Epidermal melanocyte (primary cell): ENCODE data around the gene CHURC1.
"Not testable (repeated sequence)": the region's sequence is repeated elsewhere in the genome, so short reads cannot be mapped to it uniquely, and the experiment has no call there.

ENCODE experiments used
- DNase-seq: peaks from one replicate; pipeline ENCODE4 v3.0.0; 2011; ENCODE audit warnings: low spot score; ENCODE audit not compliant: insufficient read length

Gene CHURC1

DNA sequence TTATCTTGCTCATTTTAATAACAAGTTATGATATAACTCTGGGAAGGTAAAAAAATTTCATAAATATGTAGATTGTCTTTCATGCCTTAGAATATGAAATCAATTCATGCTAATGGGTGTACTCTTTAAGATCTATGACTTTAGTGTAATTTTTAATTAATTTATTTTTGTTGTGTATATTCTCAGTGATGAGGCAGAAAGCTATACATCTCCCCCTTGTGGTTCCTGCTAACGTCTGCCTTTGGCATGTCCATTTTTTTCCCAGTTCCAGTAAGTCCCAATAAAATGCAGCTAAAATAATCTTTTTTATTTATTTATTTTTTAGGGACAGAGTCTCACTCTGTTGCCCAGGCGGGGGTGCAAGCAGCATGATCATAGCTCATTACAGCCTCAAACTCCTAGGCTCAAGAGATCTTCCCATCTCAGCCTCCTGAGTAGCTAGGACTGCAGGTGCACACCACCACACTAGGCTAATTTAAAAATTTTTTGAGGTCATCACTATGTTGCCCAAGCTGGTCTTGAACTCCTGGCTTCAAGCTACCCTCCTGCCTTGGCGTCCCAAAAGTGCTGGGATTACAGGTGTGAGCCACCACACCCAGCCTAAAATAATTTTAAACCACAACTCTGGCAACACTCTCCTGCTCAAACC lies 3.3 kb upstream of the CHURC1 start:
- no peak for DNase-seq

DNA sequence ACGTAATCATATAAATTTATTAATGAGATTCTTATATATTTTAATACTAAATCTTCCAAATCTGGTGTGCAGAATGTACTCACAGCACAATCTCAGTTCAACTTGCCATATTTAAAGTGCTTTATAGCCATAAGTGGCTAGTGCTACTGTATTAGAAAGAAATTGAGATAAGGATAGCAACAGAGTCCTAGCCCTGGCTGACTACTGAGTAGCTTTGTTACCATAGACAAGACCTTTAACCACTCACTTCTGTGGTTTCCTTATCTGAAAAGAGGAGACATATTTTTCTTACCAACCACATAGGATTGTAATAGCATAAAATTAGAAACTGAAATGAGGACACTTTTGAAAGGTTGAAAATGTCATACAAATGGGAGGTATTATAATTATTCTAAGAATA lies 2.0 kb upstream of the CHURC1 start:
- no peak for DNase-seq

DNA sequence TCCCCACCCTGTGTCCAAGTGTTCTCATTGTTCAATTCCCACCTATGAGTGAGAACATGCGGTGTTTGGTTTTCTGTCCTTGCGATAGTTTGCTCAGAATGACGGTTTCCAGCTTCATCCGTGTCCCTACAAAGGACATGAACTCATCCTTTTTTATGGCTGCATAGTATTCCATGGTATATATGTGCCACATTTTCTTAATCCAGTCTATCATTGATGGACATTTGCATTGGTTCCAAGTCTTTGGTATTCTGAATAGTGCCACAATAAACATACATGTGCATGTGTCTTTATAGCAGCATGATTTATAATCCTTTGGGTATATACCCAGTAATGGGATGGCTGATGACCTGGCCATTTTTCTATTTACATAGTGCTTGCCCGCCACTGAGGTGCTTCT lies 778 bp upstream of the CHURC1 start:
- DNase-seq: not testable (repeated sequence)

DNA sequence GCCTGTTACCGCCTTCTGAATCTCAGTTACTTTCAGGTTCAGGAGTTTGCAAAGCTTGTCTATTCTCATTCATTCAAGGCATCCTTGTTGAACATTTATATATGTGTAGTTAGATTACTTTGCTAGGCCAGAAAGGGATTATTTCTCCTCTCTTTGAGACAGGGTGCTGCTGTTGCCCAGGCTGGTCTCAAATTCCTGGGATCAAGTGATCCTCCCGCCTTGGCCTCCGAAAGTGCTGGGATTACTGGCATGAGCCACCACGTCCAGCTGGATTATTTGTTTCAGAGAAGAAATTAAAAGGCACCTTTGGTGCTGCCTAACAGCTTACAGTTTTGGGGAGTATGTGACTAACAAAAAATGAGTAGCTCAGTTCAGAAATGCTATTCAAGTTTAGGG lies 772 bp downstream of the CHURC1 start:
- DNase-seq: no peak

DNA sequence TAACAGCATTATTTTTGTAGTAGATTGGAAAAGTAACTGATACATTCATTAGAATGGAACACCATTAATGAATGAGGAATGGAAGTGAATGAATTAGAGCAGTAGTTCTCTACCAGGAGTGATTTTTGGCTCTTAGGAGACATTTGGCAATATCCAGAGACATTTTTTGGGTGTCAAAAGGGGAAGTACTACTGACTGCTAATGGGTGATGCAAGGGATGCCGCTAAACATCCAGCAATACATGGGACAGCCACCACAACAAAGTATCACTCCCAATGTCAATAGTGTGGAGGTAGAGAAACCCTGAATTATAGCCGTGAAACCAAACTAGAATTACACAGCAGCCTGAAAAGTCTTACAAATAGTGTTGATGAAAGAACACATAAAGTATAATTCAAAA lies 1.5 kb downstream of the CHURC1 start:
- no peak for DNase-seq

DNA sequence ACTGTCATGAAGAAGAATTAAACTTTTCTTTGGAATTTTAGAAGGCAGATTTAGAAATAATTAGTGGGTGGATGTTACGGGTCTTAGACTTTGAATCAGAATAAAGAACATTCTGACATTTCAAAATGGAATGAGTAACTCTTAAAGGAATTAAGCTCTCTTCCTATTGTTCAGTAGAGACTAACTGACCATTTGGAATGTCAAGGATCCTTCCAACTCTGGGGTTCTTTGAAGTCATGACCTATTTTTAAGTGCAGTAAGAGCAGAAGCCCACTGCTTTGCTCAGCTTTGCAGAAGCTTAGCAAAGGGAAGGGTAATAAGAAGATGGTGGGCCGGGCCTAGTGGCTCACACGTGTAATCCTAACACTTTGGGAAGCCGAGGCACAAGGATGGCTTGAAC lies 4.0 kb downstream of the CHURC1 start:
- no peak for DNase-seq

DNA sequence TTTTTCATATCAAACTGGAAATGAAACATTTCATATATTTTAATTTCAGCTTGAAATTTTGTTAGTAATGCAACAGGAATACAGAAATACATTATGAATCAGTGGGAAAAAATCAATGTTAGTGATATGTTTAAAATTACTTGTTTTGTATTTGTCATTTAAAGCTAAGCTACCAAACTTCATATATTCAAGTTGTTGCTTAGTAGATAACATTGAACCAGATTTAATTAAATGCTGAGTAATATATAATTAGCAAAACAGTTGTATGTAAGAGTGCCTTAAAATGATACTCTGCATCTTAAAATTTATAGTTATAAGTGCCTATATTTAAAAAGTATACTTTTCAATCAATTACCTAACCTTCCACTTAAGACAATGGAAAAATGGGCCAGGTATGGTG lies 5.0 kb downstream of the CHURC1 start:
- DNase-seq: no peak

DNA sequence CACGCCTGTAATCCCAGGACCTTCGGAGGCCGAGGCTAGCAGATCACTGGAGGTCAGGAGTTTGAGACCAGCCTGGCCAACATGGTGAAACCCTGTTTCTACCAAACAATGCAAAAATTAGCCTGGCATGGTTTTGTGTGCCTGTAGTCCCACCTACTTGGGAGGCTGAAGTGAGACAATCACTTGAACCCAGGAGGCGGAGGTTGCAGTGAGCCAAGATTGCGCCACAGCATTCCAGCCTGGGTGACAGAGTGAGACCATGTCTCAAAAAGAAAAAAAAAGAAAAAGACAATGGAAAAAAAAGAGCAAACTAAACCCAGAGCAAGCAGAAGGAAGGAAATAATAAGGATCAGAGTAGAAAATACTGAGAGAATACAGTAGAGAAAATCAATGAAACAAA lies 5.4 kb downstream of the CHURC1 start:
- DNase-seq: no peak

DNA sequence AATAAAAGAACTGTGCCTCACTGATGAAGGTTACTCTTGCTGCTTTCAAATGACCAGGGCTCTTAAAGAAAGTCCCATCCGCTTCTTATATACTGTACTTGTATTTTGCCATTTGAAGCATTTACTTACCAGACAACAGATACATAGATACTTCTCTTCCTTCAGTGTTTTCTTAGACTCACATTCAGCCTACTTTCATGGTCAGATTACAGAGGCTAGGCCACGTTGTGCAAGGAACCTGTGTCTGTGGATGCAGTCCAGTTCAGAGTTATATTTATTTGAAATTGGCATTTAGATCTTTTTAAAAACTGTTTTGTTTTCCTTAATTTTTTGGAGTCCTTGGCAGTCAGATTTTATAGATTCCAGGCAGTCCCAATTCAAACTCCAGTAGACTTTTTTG lies 6.2 kb downstream of the CHURC1 start:
- no peak for DNase-seq

DNA sequence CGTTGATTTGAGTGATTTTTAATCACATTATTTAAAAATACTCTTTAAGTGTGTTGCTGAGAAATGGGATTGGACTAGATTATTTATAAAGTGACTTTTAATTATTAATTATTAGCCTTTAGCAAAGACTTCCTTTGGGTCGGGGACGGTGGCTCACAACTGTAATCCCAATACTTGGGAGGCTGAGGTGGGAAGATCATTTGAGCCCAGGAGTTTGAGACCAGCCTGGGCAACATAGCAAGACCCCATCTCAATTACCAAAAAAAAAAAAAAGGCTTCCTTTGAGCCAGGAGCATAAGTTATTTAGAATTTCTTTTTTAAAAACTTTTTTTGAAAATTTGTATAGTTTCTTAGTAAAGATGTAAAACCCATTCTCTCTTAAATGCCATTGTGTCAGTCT lies 8.8 kb downstream of the CHURC1 start:
- no peak for DNase-seq

DNA sequence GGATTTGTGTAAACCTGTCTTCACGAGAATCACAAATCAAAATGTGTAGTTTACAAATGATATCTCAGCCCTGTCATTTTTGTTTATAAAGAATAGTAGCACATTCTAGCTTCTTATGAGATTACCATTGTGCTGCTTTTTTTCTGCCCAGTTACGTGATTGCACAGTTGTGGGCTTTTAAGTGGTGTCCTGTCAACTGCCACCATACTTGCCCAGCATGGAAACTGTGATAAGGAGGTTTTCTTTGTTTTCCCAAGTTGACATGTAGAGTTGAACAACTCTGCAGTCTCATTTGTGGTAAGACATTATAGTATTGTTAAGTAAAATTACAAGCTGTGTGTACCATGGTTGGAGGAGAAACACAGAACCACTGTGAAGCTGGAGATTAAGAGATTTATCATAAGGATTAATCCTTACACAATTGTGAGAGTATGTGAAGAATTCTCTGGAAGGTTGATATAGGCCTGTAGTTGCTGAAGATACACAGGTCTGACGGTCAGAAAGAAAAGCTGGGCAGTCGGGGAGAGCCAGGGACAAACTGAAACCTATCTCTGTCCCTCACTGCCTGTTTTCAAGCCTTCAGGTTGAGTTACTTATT lies 12.2 kb downstream of the CHURC1 start:
- no peak for DNase-seq

DNA sequence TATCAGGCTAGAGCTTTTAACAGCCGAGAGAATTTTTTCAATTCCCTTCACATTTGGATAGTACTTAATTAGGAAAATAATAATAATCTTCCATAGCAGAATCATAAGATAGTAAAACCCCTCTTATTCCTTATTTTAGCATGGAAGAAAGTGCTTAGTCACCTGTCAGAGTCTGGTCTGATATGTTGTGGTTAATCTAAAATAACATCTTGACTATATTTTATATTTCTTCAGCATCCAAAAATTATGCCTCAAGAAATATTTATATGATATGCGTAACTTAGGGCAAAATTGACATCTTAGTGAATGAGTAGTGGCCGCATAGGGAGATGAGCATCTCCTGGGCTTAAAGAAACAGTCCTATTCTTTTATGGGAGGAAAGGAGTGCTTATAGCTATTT lies 12.8 kb downstream of the CHURC1 start:
- no peak for DNase-seq

DNA sequence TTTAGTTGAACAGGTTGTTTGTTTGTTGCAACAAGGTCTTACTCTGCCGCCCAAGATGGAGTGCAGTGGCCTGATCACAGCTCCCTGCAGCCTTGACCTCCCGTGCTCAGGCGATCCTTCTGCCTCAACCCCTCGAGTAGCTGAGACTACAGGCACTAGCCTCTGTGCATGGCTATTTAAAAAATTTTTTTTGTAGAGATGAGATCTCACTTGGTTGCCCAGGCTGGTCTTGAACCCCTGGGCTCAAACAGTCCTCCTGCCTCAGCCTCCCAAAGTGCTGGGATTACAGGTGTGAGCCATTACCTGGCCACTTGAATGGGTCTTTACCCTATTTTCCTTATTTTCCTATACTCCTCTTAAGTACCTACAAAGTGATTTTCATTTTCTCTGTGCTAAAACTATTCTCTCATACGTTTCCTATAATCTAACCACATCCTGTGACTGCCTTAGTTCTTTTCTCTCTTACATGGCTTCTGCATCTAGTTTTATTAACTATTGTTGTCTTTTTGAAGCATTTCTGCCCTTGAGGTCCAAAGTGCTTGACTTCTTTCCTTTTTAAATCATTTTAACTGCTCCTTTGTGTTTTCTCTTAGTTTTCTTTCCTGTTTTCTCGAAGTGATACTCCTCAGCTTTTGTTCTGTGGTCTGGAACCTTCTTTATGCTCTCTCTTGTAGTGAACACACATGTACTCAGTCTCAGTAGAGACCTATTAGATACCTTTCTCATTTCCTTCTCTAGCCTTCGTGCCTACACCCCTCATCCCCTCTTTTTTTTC lies 14.2 kb downstream of the CHURC1 start:
- no peak for DNase-seq

DNA sequence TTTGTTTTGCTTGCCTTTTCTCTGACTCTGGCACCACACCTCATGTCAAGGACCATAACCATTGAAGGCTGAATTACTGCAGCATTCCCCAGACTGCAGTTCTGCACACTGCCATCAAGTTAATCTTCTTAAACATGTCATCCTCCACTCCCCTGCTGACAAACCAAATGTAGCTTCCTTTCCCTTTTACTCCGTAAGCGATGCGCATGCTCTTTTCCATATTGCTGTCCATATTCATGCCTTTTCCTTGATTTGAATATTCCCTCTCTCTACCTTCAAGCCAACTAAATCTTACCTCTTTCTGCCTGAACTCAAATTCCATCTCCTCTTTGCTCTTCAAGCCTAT lies 14.7 kb downstream of the CHURC1 start:
- no peak for DNase-seq

DNA sequence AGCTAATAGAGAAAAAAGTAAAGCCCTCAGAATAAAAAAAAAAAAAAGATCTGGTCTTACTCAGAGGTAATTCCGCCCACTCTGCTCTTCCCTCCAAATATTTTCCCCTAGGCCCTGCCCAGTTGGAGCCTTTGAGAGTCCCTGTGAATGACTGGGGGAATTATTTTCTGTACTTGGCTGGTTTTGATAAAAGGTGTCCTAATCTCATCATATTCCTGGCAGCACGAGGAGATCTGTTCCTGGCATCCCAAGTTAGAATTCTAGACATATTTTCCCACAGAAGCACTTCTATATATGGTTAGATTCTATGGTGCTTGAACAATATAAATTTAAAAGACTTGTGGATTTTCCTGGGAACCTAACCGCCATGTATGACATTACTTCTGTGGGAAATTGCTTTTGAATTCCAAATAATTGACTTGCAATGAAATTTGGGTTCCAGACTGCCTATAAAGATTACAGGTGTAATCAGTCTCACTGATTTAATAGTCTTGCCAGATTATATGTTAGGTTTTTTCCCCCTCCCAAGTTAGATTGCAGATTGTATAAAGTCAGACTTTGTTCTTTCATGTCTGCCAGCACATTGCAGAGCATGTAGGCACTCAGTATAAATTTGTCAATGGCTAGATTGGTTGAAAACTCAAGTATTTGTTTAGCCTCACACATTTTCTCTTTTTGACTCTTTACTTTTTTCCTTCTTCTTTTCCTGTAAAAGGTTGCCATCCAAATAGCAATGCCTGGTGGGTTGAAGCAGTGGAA lies 16.0 kb downstream of the CHURC1 start:
- no peak for DNase-seq

DNA sequence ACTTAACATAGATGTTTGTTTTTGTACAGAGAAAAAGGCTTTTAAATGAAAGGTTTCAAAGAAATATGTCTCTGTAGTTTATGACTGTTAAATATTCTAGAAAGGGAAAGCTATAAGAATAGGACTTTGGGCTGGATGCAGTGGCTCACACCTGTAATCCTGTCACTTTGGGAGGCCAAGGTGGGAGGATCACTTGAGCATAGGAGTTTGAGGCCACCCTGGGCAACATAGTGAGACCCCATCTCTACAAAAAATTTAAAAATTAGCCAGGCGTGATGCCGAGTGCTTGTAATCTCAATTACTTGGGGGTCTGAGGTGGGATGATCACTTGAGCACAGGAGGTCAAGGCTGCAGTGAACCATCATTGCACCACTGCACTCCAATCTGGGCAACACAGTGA lies 16.9 kb downstream of the CHURC1 start:
- DNase-seq: no peak

DNA sequence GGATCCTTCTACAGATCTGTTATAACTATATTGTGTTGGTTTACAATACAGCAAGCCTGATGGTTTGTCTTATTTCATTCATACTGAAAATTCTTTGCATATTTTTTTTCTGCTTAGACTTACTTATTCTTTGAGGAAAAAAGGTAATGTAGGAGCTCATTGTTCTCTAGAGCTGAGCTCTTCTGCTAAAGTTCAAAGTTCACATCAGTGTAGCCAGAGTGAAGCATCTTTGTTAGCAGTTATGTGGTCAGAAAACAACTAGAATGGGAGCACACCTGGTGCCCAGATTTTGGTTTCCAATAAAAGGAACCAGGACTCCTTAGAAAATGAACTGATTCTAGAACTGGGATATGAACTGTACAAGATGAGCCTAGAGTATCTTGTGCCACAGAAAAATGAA lies 18.0 kb downstream of the CHURC1 start:
- DNase-seq: no peak

DNA sequence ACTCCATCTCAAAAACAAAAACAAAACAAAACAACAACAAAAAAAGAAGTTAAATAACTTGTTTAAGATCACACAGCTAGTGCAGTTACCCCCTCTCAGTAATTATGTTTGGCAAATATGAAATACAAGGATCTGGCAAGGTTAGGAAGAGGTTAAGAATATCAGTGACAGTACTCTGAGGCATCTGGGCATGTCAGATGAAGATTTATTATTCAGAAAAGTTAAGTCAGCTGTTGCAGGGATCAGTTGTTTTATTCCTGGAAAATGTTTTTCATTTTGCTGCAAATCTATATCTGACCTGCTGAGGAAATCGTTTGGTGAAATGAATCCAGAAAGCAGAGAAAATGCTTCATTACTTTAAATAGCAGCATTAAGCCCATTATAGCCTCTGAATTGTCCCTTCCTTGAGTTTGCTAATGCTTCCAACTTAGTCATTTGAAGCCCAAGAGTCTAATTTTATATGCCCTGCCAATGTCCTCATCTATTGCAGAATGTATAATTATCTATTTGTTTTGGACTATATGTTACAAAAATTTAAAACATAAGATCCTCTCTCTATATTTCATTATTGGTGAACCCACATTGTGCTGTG lies 20.2 kb downstream of the CHURC1 start:
- DNase-seq: no peak

DNA sequence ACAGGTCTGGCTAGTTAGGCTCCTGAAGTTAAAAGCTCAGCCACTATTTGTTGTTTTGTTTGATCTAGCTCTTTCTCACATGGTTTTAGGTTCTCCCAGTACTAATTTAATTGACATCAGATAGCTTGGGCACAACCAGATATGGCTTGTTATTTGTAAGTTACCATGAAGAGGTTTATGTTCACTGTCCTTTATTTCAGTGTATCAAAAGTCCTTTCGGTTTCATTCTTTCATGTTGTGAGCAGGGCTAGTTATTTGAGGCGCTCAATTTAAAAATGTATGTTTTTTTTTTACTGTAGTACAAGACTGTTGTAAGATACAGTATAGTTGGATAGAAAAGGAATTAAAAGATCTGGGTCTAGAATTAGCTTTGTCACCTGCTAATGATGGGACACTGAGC lies 21.3 kb downstream of the CHURC1 start:
- DNase-seq: no peak

DNA sequence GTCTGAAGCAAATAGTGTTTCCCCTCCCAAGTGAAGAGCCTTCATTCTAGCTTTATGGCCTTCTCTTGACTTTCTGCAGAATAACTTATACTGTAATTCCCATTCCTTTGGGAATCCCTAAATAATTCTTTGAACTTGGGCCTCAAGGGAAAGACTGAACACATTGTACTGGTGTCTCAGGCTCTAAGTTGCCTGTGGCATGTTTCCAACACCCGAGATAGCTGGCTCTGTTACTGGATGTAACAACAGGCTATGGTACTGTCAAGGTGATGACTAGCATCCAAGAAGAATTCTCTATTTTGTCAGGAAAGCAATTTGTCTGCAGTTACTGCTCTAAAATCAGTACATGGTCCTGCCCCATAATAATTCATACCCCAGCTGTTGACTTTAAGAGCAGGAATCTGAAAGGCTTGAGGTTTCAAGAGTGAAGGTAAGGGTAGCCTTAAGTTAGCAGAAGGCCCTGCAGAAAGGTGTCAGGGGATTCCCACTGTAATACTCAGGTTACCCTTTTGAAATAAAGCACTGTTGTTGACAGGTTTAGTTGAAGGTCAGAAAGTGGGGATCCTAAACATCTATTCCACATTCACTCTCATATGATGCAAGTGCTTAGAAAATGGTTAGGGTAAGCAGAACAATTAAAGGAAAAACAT lies 23.0 kb downstream of the CHURC1 start:
- DNase-seq: no peak

DNA sequence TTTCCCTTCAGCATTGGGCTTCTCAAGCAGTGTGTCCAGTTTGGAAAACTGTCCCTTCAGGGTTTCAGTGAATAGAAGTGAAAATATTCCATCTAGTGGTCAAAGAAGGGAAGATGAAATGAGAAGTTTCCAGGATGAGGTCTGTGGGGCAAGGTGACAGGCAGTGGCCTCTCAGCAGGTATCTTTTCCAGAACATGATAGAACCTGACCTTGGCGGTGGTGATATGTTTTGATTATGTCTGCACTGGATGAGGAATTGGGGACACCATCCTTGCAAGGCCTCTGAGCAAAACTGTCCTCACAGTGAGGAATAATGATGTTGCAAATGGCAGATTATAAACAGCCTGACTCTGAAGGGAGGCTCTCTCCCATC lies 23.6 kb downstream of the CHURC1 start:
- DNase-seq: no peak
